Fibroblast of mammary gland (primary cell): ENCODE results near the gene ADAM17.
"Not testable (repeated sequence)": the region's sequence is repeated elsewhere in the genome, so short reads cannot be mapped to it uniquely, and the experiment has no call there.

Source experiments
- DNase-seq: peaks from one replicate; pipeline ENCODE4 v3.0.0-alpha.2; 2010; ENCODE audit warnings: low read depth
- H3K4me3 ChIP-seq: 2 replicates; pipeline ENCODE4 v1.5.1; 2011; ENCODE audit warnings: low read depth, mild to moderate bottlenecking, low read length, moderate library complexity; ENCODE audit not compliant: control insufficient read depth
- TF ChIP-seq, protein P1 (sequence below): conservative IDR thresholded peaks from 2 replicates; pipeline ENCODE4 v1.5.1; 2011; ENCODE audit warnings: low read depth, low read length, inconsistent platforms; ENCODE audit not compliant: control insufficient read depth, insufficient read depth

ADAM17 gene

DNA sequence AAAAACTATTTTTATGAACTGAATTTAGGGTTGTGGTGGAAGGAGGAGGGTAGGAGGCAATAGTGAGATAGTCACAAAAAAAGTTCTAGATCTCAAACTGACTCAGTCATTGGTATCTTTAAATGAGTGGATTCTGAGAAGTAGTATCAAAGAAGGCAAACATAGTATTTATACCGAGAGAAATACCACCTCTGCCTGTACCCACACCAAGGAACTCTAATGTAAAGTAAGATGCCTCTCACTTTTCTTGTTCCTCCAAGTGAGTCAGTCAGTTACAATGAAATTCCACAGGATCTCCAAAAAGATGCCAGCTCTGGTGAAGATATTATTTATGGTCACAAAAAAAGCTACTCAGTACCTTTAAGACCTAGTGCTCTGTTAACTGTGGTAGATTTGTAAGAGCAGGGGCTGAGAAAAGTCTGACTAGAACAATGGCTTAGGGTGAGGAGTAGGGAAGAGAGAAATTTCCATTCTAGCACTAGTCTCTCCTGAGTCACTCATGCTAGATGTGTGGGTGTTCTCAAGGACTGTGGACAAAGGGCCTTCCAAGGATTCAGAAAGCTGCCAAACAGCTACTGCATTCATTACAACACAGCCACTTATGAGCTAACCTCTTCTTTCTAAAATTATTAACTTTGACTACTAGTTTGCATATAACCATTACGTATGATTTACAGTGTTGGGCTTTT is 38.9 kb upstream of the ADAM17 start:
- peak; percentile 96 for DNase-seq
- H3K4me3 ChIP-seq = no peak overlapping the region
- TF ChIP-seq, protein P1, sequence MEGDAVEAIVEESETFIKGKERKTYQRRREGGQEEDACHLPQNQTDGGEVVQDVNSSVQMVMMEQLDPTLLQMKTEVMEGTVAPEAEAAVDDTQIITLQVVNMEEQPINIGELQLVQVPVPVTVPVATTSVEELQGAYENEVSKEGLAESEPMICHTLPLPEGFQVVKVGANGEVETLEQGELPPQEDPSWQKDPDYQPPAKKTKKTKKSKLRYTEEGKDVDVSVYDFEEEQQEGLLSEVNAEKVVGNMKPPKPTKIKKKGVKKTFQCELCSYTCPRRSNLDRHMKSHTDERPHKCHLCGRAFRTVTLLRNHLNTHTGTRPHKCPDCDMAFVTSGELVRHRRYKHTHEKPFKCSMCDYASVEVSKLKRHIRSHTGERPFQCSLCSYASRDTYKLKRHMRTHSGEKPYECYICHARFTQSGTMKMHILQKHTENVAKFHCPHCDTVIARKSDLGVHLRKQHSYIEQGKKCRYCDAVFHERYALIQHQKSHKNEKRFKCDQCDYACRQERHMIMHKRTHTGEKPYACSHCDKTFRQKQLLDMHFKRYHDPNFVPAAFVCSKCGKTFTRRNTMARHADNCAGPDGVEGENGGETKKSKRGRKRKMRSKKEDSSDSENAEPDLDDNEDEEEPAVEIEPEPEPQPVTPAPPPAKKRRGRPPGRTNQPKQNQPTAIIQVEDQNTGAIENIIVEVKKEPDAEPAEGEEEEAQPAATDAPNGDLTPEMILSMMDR = no peak

DNA sequence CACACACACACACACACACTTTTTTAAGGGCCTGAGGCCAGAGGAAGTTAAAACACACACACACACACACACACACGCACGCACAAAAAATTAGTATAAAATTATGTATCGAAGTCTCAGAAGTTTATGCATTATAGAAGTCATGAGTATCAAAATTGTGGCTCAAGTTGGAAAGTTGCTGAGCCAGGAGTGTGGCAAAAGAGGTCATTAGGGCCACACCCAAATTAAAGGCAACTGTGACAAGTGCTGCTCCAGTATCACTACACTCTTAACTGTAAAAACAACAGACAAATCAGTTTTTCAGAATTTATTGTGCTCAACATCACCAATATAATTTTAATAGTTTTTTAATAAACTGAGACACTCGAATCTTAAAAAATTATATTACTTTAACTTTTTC is 38.3 kb upstream of the ADAM17 start:
- TF ChIP-seq, protein P1 = no peak
- DNase-seq = no peak
- H3K4me3 ChIP-seq = no peak overlapping the region

DNA sequence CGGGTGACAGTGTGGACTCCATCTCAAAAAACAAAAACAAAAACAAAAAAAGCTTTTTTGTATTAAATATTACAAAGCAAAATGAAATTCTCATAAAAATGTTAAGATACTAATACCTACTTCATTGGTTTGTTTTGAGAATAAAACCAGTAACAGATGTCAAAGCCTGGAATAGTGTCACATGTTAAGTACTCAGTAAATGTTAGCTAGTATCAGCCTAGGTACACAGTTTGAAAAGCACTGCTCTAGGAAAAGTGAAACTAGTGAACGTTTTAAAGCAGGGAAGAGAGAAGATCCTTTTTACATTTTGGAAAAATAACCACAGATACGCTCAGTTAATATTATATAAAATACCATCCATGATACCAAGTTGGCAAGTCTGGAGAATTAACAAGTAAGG is 37.1 kb upstream of the ADAM17 start:
- no peak overlapping the region for H3K4me3 ChIP-seq
- DNase-seq = no peak
- TF ChIP-seq, protein P1 = no peak

DNA sequence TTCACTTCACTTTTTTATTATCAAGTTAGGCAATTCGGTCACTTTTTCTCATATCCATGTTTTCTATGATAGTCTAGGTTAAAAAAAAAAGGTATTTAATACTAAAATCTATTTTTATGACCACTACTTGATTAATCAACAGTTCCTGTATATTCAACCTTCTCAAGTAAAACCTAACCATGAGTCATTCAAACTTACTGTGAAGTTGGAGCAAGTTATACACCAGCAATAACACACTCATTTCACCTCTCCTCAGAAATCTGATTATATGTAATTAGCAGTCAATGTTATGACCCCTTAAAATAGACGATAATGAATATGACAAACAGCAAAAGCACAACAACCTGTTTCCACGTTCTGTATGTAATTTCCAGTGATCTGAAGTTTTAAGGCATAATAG is 35.0 kb upstream of the ADAM17 start:
- peak; percentile 38 for DNase-seq
- TF ChIP-seq, protein P1 = no peak

DNA sequence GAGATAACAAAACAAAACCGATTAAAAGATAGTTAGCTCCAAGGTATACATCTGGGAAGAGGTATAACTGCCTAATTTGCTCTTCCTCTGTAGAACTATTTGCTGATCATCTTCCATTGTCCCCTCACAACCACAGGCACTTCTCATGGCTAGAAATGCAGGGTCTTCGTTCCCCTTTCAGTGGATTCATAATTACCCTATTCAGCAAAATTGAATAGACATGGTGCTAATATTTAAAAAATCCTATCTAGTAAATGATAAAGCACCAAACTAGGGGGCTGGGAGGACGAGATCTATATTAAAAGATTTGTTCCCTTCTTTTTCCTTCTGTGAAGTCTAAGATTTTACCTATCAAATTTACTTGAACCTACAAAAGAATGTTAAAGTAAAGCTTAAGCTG is 30.8 kb upstream of the ADAM17 start:
- H3K4me3 ChIP-seq = no peak overlapping the region
- TF ChIP-seq, protein P1 = no peak

More for the DNA sequence above, 35.0 kb upstream of the ADAM17 start:
- H3K4me3 ChIP-seq = no peak overlapping the region

DNA sequence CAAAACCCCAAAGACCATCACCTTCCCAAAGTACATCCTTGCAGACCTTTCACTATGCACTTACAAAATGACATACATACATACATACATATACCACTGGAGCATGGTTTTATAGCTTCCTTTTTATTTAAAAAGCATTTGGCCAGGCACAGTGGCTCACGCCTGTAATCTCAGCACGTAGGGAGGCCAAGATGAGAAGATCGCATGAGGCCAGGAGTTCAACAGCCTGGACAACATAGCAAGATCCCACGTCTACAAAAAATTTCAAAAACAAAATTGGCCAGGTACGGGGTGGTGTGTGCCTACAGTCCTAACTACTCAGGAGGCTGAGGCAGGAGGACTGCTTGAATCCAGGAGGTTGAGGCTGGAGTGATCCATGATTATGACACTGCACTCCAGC is 29.9 kb upstream of the ADAM17 start:
- DNase-seq = no peak
- TF ChIP-seq, protein P1 = no peak
- no peak overlapping the region for H3K4me3 ChIP-seq

More for the DNA sequence above, 30.8 kb upstream of the ADAM17 start:
- DNase-seq = no peak

DNA sequence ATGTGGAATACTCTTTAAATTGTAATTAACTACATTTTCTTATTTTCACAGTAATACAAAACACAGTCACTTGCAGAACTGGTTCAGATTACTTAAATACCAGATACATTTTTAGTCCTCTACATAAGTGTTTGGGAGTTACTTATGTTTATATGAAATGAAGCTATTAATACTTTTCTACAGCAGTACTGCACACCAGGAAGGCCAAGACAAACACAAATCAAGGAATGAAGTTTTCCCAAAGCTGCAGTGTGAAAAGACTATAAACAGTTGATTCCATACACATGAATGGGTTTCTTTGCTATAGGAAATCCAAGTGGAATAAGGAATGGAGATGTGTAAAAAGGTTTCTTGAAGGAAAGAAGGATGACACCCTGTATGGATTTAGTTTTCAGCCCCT is 29.3 kb upstream of the ADAM17 start:
- not testable (repeated sequence) for DNase-seq, H3K4me3 ChIP-seq
